Endothelial cell of umbilical vein (primary cell): ENCODE measurements around the gene COL16A1. TPM values are rescaled to one million over a fixed set of nuclear protein-coding genes. Genes with fewer than 3 reads are reported as not detected.

Experiments
- BruUV-seq: library from RNA; stranded (reverse); fragments of 400-500 nt; replicated peaks from 2 replicates; lab custom pipeline; 2021; lab: Mats Ljungman, UMichigan
- CTCF ChIA-PET: fragments of 300-600, 350-600 bp; sonication (Branson Sonifier 250); formaldehyde crosslinking; loops from one replicate; lab custom pipeline; 2021; ENCODE audit warnings: antibody characterized with exemption, inconsistent platforms; lab: Charles Lee
- POLR2A ChIA-PET: fragments of 300-600, 350-600 bp; sonication (Branson Sonifier 250); formaldehyde crosslinking; loops from one replicate; lab custom pipeline; 2021; ENCODE audit warnings: antibody characterized with exemption, inconsistent platforms; lab: Charles Lee
- DNase-seq: peaks from one replicate; pipeline ENCODE4 v3.0.0-alpha.2; 2011; ENCODE audit warnings: low read depth, low spot score
- FAIRE-seq: peaks from 2 replicates; lab custom pipeline; 2011; peaks lifted over from hg19 to GRCh38; lab: Jason Lieb, UNC
- H2AFZ ChIP-seq: 2 replicates; pipeline ENCODE4 v1.6.0; 2012; ENCODE audit warnings: low read depth, low read length, control low read depth, inconsistent platforms
- H3K27ac ChIP-seq: 2 replicates; pipeline ENCODE4 v1.5.1; 2011; ENCODE audit warnings: low read depth, mild to moderate bottlenecking, control low read depth, low read length, moderate library complexity; ENCODE audit not compliant: insufficient read depth
- H3K27me3 ChIP-seq, 2 experiments: 2 replicates each; pipeline versions ENCODE4 v1.6.0 to v1.6.1; 2011; ENCODE audit warnings: low read length in 2 of 2, mixed read lengths in 1 of 2; ENCODE audit not compliant: control insufficient read depth in 2 of 2, insufficient read depth in 2 of 2
- H3K36me3 ChIP-seq, 2 experiments: 2 replicates in 1 of 2; 3 replicates in 1 of 2; pipeline ENCODE4 v1.5.1; 2011; ENCODE audit warnings: low read length in 2 of 2, mild to moderate bottlenecking in 1 of 2, moderate library complexity in 1 of 2; ENCODE audit not compliant: control insufficient read depth in 2 of 2, insufficient read depth in 2 of 2; ENCODE audit errors: extremely low read depth in 1 of 2
- H3K4me1 ChIP-seq: 3 replicates; pipeline ENCODE4 v1.5.1; 2011; ENCODE audit warnings: mild to moderate bottlenecking, low read length; ENCODE audit not compliant: control insufficient read depth, insufficient read depth; ENCODE audit errors: extremely low read depth
- H3K4me2 ChIP-seq: 2 replicates; pipeline ENCODE4 v1.6.1; 2011; ENCODE audit warnings: low read length, control low read depth, mixed read lengths; ENCODE audit not compliant: insufficient read depth
- H3K4me3 ChIP-seq, 3 experiments: fragments of 200-600 bp in 1 of 3; sonication (generic), shearing (Covaris generic) in 1 of 3; replicated peaks in 1 of 3; 2 replicates each; pipeline ENCODE4 v1.5.1; 2011 to 2016; ENCODE audit warnings: control low read depth in 3 of 3, low read length in 3 of 3, mild to moderate bottlenecking in 2 of 3, inconsistent platforms in 1 of 3, low read depth in 1 of 3, moderate library complexity in 1 of 3; ENCODE audit not compliant: insufficient read depth in 1 of 3
- H3K79me2 ChIP-seq: 2 replicates; pipeline ENCODE4 v1.6.0; 2012; ENCODE audit warnings: low read length, inconsistent platforms; ENCODE audit not compliant: control insufficient read depth, insufficient read depth
- H3K9ac ChIP-seq: replicated peaks from 2 replicates; pipeline ENCODE3; 2011; ENCODE audit warnings: low read length, control low read depth; ENCODE audit not compliant: insufficient read depth; ENCODE audit errors: extremely low read depth
- H3K9me1 ChIP-seq: replicated peaks from 3 replicates; pipeline ENCODE4 v1.6.0; 2011; ENCODE audit warnings: mild to moderate bottlenecking, low read length; ENCODE audit not compliant: control insufficient read depth, insufficient read depth; ENCODE audit errors: extremely low read depth
- H3K9me3 ChIP-seq: replicated peaks from 2 replicates; pipeline ENCODE4 v1.5.1; 2012; ENCODE audit warnings: low read length, inconsistent platforms; ENCODE audit not compliant: control insufficient read depth, insufficient read depth
- H4K20me1 ChIP-seq: replicated peaks from 2 replicates; pipeline ENCODE3; 2011; ENCODE audit warnings: mild to moderate bottlenecking, low read length; ENCODE audit not compliant: control insufficient read depth, insufficient read depth; ENCODE audit errors: extremely low read depth
- EZH2 ChIP-seq: IDR thresholded peaks from 2 replicates; pipeline ENCODE4 v1.6.1; 2012; ENCODE audit warnings: borderline replicate concordance, low read depth, mild to moderate bottlenecking, moderate library complexity, low read length, inconsistent platforms; ENCODE audit not compliant: severe bottlenecking
- FOS ChIP-seq: IDR thresholded peaks from 2 replicates; pipeline ENCODE4 v1.6.1; 2011; ENCODE audit warnings: mild to moderate bottlenecking, low read length, moderate library complexity, borderline replicate concordance; ENCODE audit not compliant: insufficient read depth
- GATA2 ChIP-seq: IDR thresholded peaks from 2 replicates; pipeline ENCODE4 v1.7.0; 2011; ENCODE audit warnings: low read depth, mild to moderate bottlenecking, moderate library complexity, mixed read lengths, low read length; ENCODE audit not compliant: insufficient read length, insufficient read depth
- JUN ChIP-seq: IDR thresholded peaks from 2 replicates; pipeline ENCODE4 v1.6.1; 2011; ENCODE audit warnings: borderline replicate concordance, low read depth; ENCODE audit not compliant: insufficient read length, insufficient read depth
- MYC ChIP-seq: IDR thresholded peaks from one replicate; pipeline ENCODE4 v1.6.1; 2011; ENCODE audit warnings: mild to moderate bottlenecking, low read depth, low read length
- POLR2A ChIP-seq: IDR thresholded peaks from 2 replicates; pipeline ENCODE4 v1.6.1; 2012; ENCODE audit warnings: low read depth, mild to moderate bottlenecking, control low read depth, low read length
- POLR2AphosphoS5 ChIP-seq: IDR thresholded peaks from 2 replicates; pipeline ENCODE4 v1.6.1; 2012; ENCODE audit warnings: low read depth, mild to moderate bottlenecking, control low read depth, low read length, moderate library complexity; ENCODE audit not compliant: insufficient read depth
- dilution Hi-C: fragments of 300-500 bp; cut with MboI; formaldehyde crosslinking; loops from one replicate; pipeline ENCODE4 v1.15.0; 2019; ENCODE audit warnings: low sequenced_read_pairs; ENCODE audit not compliant: extremely low pct_ligation_motif_present
- intact Hi-C: fragments of 100-400 bp; cut with micrococcal nuclease; formaldehyde crosslinking; loops from one replicate; pipeline ENCODE4 v1.10.0; 2022
- polyA plus RNA-seq, 4 experiments: library from polyadenylated mRNA; depleted of rRNA in 3 of 4; stranded (reverse) in 3 of 4; unstranded in 1 of 4; fragments of >200 nt; gene quantifications; 2 replicates each; pipeline versions ENCODE4 v1.2.1 to v1.2.3, GENCODE V29; 2011 to 2012; ENCODE audit warnings: missing spikeins in 1 of 4
- total RNA-seq: library from RNA; stranded (reverse); gene quantifications from 2 replicates; pipeline ENCODE4 v1.2.3, GENCODE V29; 2021
- TF ChIP-seq, protein P1 (sequence below), 2 donors: IDR thresholded peaks; 1 replicate in 1 of 2; 2 replicates in 1 of 2; pipeline ENCODE4 v1.5.1; 2011; ENCODE audit warnings: low read length in 2 of 2, mild to moderate bottlenecking in 2 of 2, moderate library complexity in 2 of 2, control low read depth in 1 of 2, inconsistent platforms in 1 of 2, low read depth in 1 of 2; ENCODE audit not compliant: insufficient read depth in 1 of 2; ENCODE audit errors: extremely low read depth in 1 of 2
- TF ChIP-seq, protein P2 (sequence below): IDR thresholded peaks from 2 replicates; pipeline ENCODE4 v1.6.1; 2011; ENCODE audit not compliant: insufficient read depth, insufficient read length

COL16A1 gene
- total and polyA plus RNA-seq, 2 donors (not counting 3 experiments of a cell fraction or from before 2014, with no cell fraction given): 0.68 to 1.2 TPM

GRCh38 chr1:31736675-31737074, 32.9 kb upstream of the COL16A1 start:
- Histone ChIP-seq H3K4me2 (no peak overlapping the region), H3K36me3 (no peaks in the 10 kb centered on the region), H3K79me2 (no peaks in the 10 kb centered on the region), H3K27me3 (no peaks in the 10 kb centered on the region), H3K4me1 (no peaks in the 10 kb centered on the region), H4K20me1 (no peaks in the 10 kb centered on the region), H3K4me3 (no peak overlapping the region), H3K9me3 (no peaks in the 10 kb centered on the region), H3K27ac (no peak overlapping the region), H2AFZ (no peak overlapping the region), H3K9ac (no peak overlapping the region), H3K9me1 (no peaks in the 10 kb centered on the region)
- intact Hi-C loops: no loop called here
- DNase-seq: no peak
- dilution Hi-C loops: no loop called here
- POLR2A ChIA-PET: no interaction called here
- no TSS peak for BruUV-seq
- CTCF ChIA-PET: interaction anchor here (0.6 kb wide), 1 partner anchor 54 kb away, joined by 3 read pairs; no protein-coding TSS in a partner anchor
- TF ChIP-seq GATA2: no peak
- TF ChIP-seq POLR2AphosphoS5: no peak
- no peak for TF ChIP-seq MYC
- TF ChIP-seq EZH2: no peak
- TF ChIP-seq POLR2A: no peak
- TF ChIP-seq FOS: no peak
- TF ChIP-seq, protein P1, sequence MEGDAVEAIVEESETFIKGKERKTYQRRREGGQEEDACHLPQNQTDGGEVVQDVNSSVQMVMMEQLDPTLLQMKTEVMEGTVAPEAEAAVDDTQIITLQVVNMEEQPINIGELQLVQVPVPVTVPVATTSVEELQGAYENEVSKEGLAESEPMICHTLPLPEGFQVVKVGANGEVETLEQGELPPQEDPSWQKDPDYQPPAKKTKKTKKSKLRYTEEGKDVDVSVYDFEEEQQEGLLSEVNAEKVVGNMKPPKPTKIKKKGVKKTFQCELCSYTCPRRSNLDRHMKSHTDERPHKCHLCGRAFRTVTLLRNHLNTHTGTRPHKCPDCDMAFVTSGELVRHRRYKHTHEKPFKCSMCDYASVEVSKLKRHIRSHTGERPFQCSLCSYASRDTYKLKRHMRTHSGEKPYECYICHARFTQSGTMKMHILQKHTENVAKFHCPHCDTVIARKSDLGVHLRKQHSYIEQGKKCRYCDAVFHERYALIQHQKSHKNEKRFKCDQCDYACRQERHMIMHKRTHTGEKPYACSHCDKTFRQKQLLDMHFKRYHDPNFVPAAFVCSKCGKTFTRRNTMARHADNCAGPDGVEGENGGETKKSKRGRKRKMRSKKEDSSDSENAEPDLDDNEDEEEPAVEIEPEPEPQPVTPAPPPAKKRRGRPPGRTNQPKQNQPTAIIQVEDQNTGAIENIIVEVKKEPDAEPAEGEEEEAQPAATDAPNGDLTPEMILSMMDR (IDR thresholded peaks at IDR 0.05; ENCODE audit: extremely low read depth in 1 of 2, insufficient read depth in 1 of 2, low read depth in 1 of 2, low read length in 2 of 2): no peak
- TF ChIP-seq, protein P2, sequence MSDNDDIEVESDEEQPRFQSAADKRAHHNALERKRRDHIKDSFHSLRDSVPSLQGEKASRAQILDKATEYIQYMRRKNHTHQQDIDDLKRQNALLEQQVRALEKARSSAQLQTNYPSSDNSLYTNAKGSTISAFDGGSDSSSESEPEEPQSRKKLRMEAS: no peak
- TF ChIP-seq JUN: no peak
- no peak for FAIRE-seq
